Omental fat pad (tissue), 4 donors: Measurements from ENCODE around the gene WDR17. TPM values are rescaled to one million over a fixed set of nuclear protein-coding genes. Genes with fewer than 3 reads are reported as not detected.
A peak's percentile ranks its signal among the peaks of the same experiment; 100 is the strongest.

ENCODE experiments used
- ATAC-seq: fragments of 150-250 bp; one replicate; pipeline ENCODE4 v1.9.1; 2016; ENCODE audit warnings: mild to moderate bottlenecking, moderate library complexity; ENCODE audit not compliant: low FRiP score
- DNase-seq: peaks from one replicate; pipeline ENCODE4 v3.0.0-alpha.2; 2019; ENCODE audit warnings: low spot score
- total RNA-seq, 4 donors: library from RNA; depleted of rRNA; stranded (reverse); fragments of >200 nt; gene quantifications; one replicate each; pipeline ENCODE4 v1.1.0, GENCODE V29; 2016
- TF ChIP-seq, protein P1 (sequence below), 3 donors: fragments of 450-650 bp; IDR thresholded peaks; one replicate each; pipeline ENCODE4 v1.5.1; 2016 to 2017; ENCODE audit warnings: antibody characterized with exemption in 3 of 3, mild to moderate bottlenecking in 3 of 3, moderate library complexity in 2 of 3

Gene WDR17
- total RNA-seq, 4 donors from 2014 or later, result 0.84 to 3.6 (median 3.3) TPM

DNA sequence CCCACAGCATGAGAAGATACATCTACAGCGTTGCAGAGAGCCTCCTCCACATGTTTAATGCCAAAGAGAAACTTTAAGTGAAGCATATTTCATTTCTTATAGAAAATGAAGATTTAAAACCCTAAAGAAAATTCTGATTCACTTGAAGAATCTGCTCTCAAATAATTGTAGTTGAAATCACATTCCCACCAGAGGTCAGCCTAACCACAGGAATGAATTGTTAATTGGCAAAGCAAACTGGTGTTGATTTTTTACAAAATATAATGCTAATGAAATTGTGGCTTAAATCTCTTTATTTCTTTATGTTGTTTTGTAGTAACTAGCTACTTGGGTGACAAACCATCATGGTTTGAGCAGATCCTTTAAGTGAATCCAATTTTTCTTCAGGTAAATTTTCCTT lies 31.1 kb upstream of the WDR17 start:
- DNase-seq, result no peak
- TF ChIP-seq, protein P1, sequence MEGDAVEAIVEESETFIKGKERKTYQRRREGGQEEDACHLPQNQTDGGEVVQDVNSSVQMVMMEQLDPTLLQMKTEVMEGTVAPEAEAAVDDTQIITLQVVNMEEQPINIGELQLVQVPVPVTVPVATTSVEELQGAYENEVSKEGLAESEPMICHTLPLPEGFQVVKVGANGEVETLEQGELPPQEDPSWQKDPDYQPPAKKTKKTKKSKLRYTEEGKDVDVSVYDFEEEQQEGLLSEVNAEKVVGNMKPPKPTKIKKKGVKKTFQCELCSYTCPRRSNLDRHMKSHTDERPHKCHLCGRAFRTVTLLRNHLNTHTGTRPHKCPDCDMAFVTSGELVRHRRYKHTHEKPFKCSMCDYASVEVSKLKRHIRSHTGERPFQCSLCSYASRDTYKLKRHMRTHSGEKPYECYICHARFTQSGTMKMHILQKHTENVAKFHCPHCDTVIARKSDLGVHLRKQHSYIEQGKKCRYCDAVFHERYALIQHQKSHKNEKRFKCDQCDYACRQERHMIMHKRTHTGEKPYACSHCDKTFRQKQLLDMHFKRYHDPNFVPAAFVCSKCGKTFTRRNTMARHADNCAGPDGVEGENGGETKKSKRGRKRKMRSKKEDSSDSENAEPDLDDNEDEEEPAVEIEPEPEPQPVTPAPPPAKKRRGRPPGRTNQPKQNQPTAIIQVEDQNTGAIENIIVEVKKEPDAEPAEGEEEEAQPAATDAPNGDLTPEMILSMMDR (IDR thresholded peaks at IDR 0.05), result no peak
- no peak for ATAC-seq

DNA sequence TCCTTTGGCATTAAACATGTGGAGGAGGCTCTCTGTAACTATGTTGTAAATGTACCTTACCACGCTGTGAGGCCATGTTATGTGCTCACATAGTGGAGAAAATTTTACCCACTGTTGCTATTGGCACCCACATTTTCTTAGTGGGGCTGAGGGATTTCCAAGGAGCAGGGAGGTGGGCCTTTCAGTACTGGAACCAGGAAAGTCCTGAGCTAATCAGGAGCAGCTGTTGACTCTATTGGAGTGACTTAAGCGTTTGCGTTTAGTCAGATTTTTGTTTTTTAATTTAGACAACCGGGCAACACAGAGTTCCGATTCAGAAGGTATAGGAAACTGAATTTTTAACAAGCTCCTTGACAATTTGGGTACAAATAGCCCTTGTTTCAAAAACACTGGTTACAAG lies 30.7 kb upstream of the WDR17 start:
- TF ChIP-seq, protein P1 (IDR thresholded peaks at IDR 0.05), result no peak
- ATAC-seq (no peak), DNase-seq (no peak)

DNA sequence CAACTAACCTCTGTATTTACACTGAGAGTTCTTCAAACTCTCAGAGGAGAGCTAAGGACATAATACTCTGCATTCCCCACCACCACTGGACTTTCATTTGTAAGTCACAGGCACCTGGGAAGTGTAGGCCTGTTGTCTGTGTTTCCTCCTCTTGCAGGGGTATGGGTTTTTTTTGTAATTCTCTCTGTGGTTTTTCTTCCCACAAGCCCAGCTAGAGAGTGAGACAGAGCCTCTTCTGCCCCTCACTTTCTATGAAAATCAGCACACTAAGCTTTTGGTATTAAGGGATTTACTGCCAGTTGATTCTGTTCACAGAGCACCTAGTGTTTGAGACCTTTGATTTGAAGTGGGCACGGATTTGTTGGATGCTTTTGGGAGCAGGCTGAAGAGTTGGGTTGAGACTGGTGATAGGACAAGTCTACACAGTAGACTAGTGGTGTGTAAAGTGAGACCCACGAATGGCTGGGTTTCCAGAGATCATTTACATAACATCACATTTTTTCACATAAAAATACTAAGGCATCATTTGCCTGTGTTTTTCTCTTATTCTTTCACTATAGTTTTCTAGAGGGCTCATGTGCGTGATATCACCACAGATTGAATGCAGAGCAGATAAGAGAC lies 28.9 kb upstream of the WDR17 start:
- TF ChIP-seq, protein P1 (IDR thresholded peaks at IDR 0.05), result no peak
- no peak for ATAC-seq

DNA sequence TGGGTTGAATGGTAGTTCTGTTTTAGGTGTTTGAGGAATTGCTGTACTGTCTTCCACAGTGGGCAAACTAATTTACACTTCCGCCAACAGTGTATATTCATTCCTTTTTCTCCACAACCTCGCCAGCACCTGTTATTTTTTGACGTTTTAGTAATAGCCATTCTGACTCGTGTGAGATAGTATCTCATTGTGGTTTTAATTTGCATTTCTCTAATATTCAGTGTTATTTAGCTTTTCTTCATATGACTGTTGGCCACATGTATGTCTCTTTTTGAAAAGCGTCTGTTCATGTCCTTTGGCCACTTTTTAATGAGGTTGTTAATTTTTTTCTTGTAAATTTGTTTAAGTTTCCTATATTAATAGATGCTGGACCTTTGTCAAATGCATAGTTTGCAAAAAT lies 26.9 kb upstream of the WDR17 start:
- no peak for ATAC-seq
- DNase-seq, result no peak
- TF ChIP-seq, protein P1 (IDR thresholded peaks at IDR 0.05), result no peak

More for the DNA sequence above, 28.9 kb upstream of the WDR17 start:
- DNase-seq, result no peak

DNA sequence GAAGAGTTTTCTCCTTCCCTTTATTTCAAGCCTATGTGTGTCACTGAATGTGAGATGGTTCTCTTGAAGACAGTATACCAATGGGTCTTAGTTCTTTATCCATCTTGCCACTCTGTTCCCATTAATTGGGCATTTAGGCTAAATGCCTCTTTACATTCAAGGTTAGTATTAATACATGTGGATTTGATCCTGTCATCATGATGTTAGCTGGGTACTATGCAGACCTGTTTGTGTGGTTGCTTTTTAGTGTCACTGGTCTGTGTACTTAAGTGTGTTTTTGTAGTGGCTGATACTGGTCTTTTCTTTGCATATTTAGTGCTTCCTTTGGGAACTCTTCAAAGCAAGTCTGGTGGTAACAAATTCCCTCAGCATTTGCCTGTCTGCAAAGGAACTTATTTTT lies 23.4 kb upstream of the WDR17 start:
- no peak for DNase-seq

DNA sequence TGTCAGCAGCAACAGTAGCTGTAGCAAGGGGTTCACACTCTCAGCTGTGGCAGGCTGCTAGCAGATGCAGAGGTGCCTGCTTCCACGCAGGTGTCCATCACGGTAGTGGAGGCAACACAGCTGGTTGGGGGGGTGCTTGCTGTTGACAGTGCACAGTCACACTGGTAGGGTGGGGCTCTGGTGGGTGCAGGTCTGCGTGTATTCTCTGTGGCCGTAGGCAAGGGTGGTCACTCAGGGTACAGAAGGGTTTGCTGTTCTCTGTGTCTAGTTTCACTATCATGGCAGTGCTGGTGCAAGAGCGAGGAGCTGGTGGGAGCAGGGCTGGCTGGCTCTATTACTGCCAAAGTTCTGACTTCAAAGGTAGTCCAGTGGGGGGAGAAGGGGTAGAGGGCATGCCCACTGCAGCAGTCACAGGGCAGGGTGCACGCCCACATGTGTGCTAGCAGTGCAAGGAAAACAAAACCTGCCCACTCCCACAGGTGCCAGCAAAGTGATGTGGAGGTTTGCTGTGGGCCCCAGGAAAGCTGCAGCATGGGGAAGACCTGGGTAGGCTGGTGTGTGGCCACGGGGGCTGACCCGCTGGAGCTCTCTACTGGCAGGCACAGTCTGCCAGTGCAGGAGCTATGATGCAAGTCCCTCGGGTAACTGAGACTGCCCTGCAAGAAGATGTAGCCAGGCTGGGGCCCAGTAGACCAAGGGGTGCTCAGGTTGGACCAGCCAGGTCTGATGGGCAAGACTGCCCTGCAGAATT lies 21.6 kb upstream of the WDR17 start:
- no peak for DNase-seq
- ATAC-seq, result peak; percentile 71
- TF ChIP-seq, protein P1 (IDR thresholded peaks at IDR 0.05), result no peak

More for the DNA sequence above, 23.4 kb upstream of the WDR17 start:
- TF ChIP-seq, protein P1 (IDR thresholded peaks at IDR 0.05), result no peak
- no peak for ATAC-seq

DNA sequence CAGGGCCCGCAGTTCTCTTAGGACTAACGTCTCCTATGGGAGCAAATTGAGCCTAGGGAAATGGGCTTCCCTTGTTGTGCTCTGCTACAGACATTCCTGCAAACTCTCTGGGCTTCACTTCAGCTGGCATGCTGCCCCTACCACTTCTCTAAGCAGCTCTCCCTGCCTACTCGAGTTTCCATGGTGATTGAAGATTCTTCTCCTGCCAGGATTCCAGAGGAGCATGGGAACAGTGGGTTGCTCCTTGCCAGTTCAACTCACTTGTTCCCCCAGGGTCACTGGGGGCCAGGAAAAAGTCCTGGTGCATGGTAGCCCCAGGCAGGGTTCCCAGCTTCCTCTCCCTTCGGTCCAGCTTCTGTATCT lies 21.1 kb upstream of the WDR17 start:
- no peak for DNase-seq
- ATAC-seq, result peak; percentile 42
- TF ChIP-seq, protein P1 (IDR thresholded peaks at IDR 0.05), result no peak
